Neuronal stem cell (in vitro differentiated cells): Measurements from ENCODE around the gene LRRC59.

Experiments
- DNase-seq: peaks from one replicate; pipeline ENCODE4 v3.0.0-alpha.2; 2013; ENCODE audit warnings: low spot score
- H2AFZ ChIP-seq: one replicate; pipeline ENCODE4 v1.6.1; 2013; ENCODE audit warnings: mild to moderate bottlenecking, low read length, inconsistent platforms
- H2AK5ac ChIP-seq: 2 replicates; pipeline ENCODE4 v1.6.1; 2013; ENCODE audit warnings: low read depth, mild to moderate bottlenecking, inconsistent platforms, low read length, moderate library complexity, mixed read lengths
- H2BK120ac ChIP-seq: 2 replicates; pipeline ENCODE4 v1.6.1; 2013; ENCODE audit warnings: low read depth, mild to moderate bottlenecking, inconsistent platforms, low read length, moderate library complexity, mixed read lengths
- H2BK12ac ChIP-seq: one replicate; pipeline ENCODE4 v1.6.1; 2013; ENCODE audit warnings: low read length, inconsistent platforms
- H2BK15ac ChIP-seq: 2 replicates; pipeline ENCODE4 v1.6.1; 2013; ENCODE audit warnings: mild to moderate bottlenecking, low read length, inconsistent platforms, mixed read lengths
- H2BK5ac ChIP-seq: one replicate; pipeline ENCODE4 v1.6.1; 2013; ENCODE audit warnings: inconsistent platforms, mild to moderate bottlenecking, low read length, moderate library complexity
- H3K14ac ChIP-seq: one replicate; pipeline ENCODE4 v1.6.1; 2013; ENCODE audit warnings: low read length, inconsistent platforms
- H3K18ac ChIP-seq: 2 replicates; pipeline ENCODE4 v1.6.1; 2013; ENCODE audit warnings: low read length, inconsistent platforms
- H3K23ac ChIP-seq: 2 replicates; pipeline ENCODE4 v1.6.1; 2013; ENCODE audit warnings: low read depth, mild to moderate bottlenecking, mixed read lengths, low read length, inconsistent platforms; ENCODE audit not compliant: poor library complexity
- H3K27ac ChIP-seq: replicated peaks from 3 replicates; pipeline ENCODE4 v1.5.1; 2013; ENCODE audit warnings: low read length, inconsistent platforms
- H3K27me3 ChIP-seq, 3 experiments: 2 replicates each; pipeline ENCODE4 v1.6.1; 2013; ENCODE audit warnings: low read length in 3 of 3, mild to moderate bottlenecking in 2 of 3, inconsistent platforms in 1 of 3, low read depth in 1 of 3, mixed read lengths in 1 of 3, moderate library complexity in 1 of 3; ENCODE audit not compliant: control insufficient read depth in 3 of 3, insufficient read depth in 3 of 3
- H3K36me3 ChIP-seq, 2 donors: replicated peaks in 1 of 2; 2 replicates each; pipeline ENCODE4 v1.6.1; 2013; ENCODE audit warnings: low read length in 2 of 2; ENCODE audit not compliant: control insufficient read depth in 2 of 2, insufficient read depth in 2 of 2
- H3K4ac ChIP-seq: 2 replicates; pipeline ENCODE4 v1.6.1; 2013; ENCODE audit warnings: inconsistent platforms, mild to moderate bottlenecking, low read length, moderate library complexity
- H3K4me1 ChIP-seq, 2 donors: 1 replicate in 1 of 2; 2 replicates in 1 of 2; pipeline ENCODE4 v1.6.1; 2013; ENCODE audit warnings: low read length in 2 of 2, low read depth in 1 of 2; ENCODE audit not compliant: control insufficient read depth in 2 of 2, insufficient read depth in 1 of 2
- H3K4me2 ChIP-seq: one replicate; pipeline ENCODE4 v1.6.1; 2013; ENCODE audit warnings: mild to moderate bottlenecking, low read length, inconsistent platforms; ENCODE audit not compliant: insufficient read depth, poor library complexity, severe bottlenecking
- H3K4me3 ChIP-seq, 2 donors: 2 replicates each; pipeline ENCODE4 v1.5.1; 2013; ENCODE audit warnings: low read length in 2 of 2, mild to moderate bottlenecking in 2 of 2, inconsistent platforms in 1 of 2, moderate library complexity in 1 of 2
- H3K79me1 ChIP-seq: one replicate; pipeline ENCODE4 v1.6.1; 2013; ENCODE audit warnings: low read depth, mild to moderate bottlenecking, inconsistent platforms, low read length, moderate library complexity
- H3K9ac ChIP-seq: one replicate; pipeline ENCODE4 v1.6.1; 2013; ENCODE audit warnings: mild to moderate bottlenecking, low read depth, low read length, inconsistent platforms; ENCODE audit not compliant: poor library complexity
- H3K9me3 ChIP-seq, 2 donors: replicated peaks in 1 of 2; 2 replicates each; pipeline versions ENCODE3 to v1.6.1; 2013; ENCODE audit warnings: low read length in 2 of 2, mild to moderate bottlenecking in 2 of 2, inconsistent platforms in 1 of 2, low read depth in 1 of 2, mixed read lengths in 1 of 2, moderate library complexity in 1 of 2; ENCODE audit not compliant: control insufficient read depth in 2 of 2, insufficient read depth in 1 of 2
- H4K8ac ChIP-seq: one replicate; pipeline ENCODE4 v1.6.1; 2013; ENCODE audit warnings: low read depth, mild to moderate bottlenecking, inconsistent platforms, low read length, moderate library complexity
- H4K91ac ChIP-seq: one replicate; pipeline ENCODE4 v1.6.1; 2013; ENCODE audit warnings: low read length, low read depth, mild to moderate bottlenecking, inconsistent platforms; ENCODE audit not compliant: poor library complexity
- WGBS, 2 donors: extraction: QIAGEN DNeasy Blood & Tissue Kit; methylation state at CpG; one replicate each; pipeline ENCODE4 v1.1.7; 2013; ENCODE audit warnings: missing lambda C conversion rate in 2 of 2, mixed read lengths in 1 of 2; ENCODE audit not compliant: insufficient read length in 2 of 2, insufficient replicate concordance in 1 of 2; ENCODE audit errors: extremely low coverage in 2 of 2; 5-methylcytosine and 5-hydroxymethylcytosine counted together

The LRRC59 gene

DNA sequence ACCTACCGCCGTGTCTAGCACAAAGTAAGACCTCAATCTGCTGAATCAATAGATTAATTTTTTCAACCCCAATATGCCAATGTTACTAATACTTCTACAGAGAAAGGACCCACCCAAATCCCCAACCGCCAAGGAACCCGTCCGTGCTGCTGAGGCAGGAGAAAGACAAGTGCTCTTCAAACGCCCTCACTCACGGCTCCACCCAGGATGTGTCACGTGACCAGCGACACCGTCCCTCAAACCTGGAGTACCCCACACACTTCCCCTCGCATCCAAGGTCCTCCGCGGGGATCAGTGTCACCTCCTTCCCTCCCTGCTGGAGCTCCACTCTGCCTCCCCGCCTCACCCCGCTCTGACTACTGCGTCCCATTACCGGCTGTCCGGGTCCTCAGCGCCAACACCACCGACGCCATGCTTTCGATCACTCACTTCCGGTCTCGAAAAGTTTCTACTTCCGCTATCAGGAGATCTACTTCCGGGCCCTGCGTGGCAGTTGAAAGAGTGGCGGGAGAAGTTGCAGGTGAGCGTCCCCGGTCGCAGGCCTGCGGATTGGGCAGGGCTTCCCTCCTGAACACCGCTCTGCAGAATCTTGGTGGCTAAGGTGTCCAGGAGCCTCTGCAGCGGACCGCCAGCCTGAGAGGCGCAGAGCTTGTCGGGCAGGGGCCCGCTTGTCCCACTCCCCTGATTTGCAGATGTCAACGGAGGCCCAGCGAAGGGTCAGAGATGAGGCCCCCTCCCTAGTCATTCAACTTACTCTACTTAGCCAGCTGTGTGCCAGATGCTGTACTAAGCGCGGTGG lies 24.4 kb downstream of the LRRC59 start, which contains the start of the genes EME1 and MRPL27:
Gene EME1, plus strand, starts transcription at position 472 of the 799 bp plus-strand sequence. CDS start 1,980 bp downstream, outside the sequence.
Gene MRPL27, minus strand, starts transcription at position 427 of the 799 bp plus-strand sequence. Its CDS starts 14 bp downstream, at position 413.
- Histone ChIP-seq H3K27ac (peak within 1 kb of the TSS; percentile 82), H3K36me3 (peaks cover 18 to 69% of the 10 kb centered on the region in 2 donors), H3K14ac (peak within 1 kb of the TSS; percentile 42), H3K23ac (peak within 1 kb of the TSS; percentile 87), H3K4me2 (peak within 1 kb of the TSS; percentile 71), H4K91ac (peak within 1 kb of the TSS; percentile 88), H3K9ac (peak within 1 kb of the TSS; percentile 95), H3K4me1 (peaks cover 4 to 6% of the 10 kb centered on the region in 2 donors), H3K4me3 (peak within 1 kb of the TSS; percentile 82 to 99), H2BK12ac (no peak within 1 kb of the TSS), H4K8ac (peak within 1 kb of the TSS; percentile 98), H2BK5ac (peak within 1 kb of the TSS; percentile 84), H2AK5ac (peak within 1 kb of the TSS; percentile 83), H2BK15ac (no peak within 1 kb of the TSS), H3K79me1 (no peaks in the 10 kb centered on the region), H3K27me3 (no peaks in the 10 kb centered on the region), H3K18ac (peak within 1 kb of the TSS; percentile 99), H2AFZ (peak within 1 kb of the TSS; percentile 97), H3K4ac (no peak within 1 kb of the TSS), H2BK120ac (no peak within 1 kb of the TSS), H3K9me3 (no peaks in the 10 kb centered on the region)
- peak; percentile 77 for DNase-seq
- WGBS, 2 donors, result no CpG with 5 or more reads among the region's 42 CpGs

DNA sequence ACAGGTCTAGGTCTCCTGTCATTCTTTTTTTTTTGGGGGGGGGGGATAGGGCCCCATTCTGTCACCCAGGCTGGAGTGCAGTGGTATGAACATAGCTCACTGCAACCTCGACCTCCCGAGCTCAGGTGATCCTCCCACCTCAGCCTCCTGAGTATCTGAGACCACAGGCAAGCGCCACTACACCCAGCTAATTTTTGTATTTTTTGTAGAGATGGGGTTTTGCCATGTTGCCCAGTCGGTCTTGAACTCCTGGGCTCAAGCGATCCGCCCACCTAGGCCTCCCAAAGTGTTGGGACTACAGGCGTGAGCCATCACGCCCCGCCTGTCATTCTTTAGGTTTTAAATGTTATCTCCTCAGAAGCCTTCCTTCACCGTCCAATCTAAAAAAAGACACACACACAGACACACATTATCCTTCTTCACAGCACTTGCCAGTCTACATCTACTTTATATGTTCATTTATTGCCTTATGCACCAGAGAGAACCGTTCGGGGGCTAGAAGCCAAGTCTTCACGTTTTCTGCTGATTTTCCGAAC lies 25.0 kb downstream of the LRRC59 start:
- no peak overlapping the region for H2AK5ac ChIP-seq
- H4K91ac ChIP-seq, result no peak overlapping the region
- H3K9ac ChIP-seq, result no peak overlapping the region
- H3K4me2 ChIP-seq, result peak overlapping the region; percentile 71
- no peaks in the 10 kb centered on the region for H3K27me3 ChIP-seq
- no peak overlapping the region for H3K4ac ChIP-seq
- H2BK15ac ChIP-seq, result no peak overlapping the region
- no peak for DNase-seq
- H3K27ac ChIP-seq, result no peak overlapping the region
- H2AFZ ChIP-seq, result peak overlapping the region; percentile 97
- H3K4me3 ChIP-seq, result peak overlapping the region; percentile 82 to 99
- no peaks in the 10 kb centered on the region for H3K9me3 ChIP-seq
- H4K8ac ChIP-seq, result no peak overlapping the region
- H3K79me1 ChIP-seq, result no peaks in the 10 kb centered on the region
- no peak overlapping the region for H2BK12ac ChIP-seq
- H2BK5ac ChIP-seq, result no peak overlapping the region
- H3K36me3 ChIP-seq, result peaks cover 25 to 72% of the 10 kb centered on the region in 2 donors
- H3K14ac ChIP-seq, result no peak overlapping the region
- WGBS, 2 donors, result no CpG with 5 or more reads among the region's 14 CpGs
- peaks cover 4 to 6% of the 10 kb centered on the region in 2 donors for H3K4me1 ChIP-seq
- H3K23ac ChIP-seq, result no peak overlapping the region
- no peak overlapping the region for H3K18ac ChIP-seq
- no peak overlapping the region for H2BK120ac ChIP-seq

DNA sequence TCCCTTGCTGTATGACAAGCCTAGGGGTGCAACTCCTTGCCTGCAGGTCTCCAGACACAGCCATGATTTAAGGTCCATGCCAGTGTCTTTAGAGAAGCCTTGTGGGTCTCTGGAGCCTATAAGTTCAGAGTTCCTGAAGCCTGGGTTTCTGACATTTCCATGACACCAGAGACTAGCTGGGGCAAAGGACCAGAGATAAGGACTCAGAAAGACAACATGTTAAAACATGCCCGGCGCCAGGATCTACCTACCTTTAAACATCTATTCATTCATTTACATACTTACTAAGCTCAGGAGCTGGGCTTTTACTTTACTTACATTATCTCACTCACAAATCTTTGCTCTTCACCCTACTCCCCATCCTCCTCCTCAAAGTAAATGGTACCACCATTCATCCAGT lies 25.8 kb downstream of the LRRC59 start:
- no peak overlapping the region for H3K14ac ChIP-seq
- DNase-seq, result no peak
- H3K27ac ChIP-seq, result no peak overlapping the region
- no peak overlapping the region for H3K9ac ChIP-seq
- H3K4me2 ChIP-seq, result no peak overlapping the region
- H3K36me3 ChIP-seq, result peaks cover 27 to 73% of the 10 kb centered on the region in 2 donors
- H3K4ac ChIP-seq, result no peak overlapping the region
- peaks cover 4 to 6% of the 10 kb centered on the region in 2 donors for H3K4me1 ChIP-seq
- no peak overlapping the region for H2BK120ac ChIP-seq
- no peaks in the 10 kb centered on the region for H3K9me3 ChIP-seq
- no CpG with 5 or more reads among the region's 2 CpGs for WGBS, 2 donors
- H2BK5ac ChIP-seq, result no peak overlapping the region
- no peak overlapping the region for H2BK15ac ChIP-seq
- no peaks in the 10 kb centered on the region for H3K27me3 ChIP-seq
- no peak overlapping the region for H4K91ac ChIP-seq
- H4K8ac ChIP-seq, result no peak overlapping the region
- H3K79me1 ChIP-seq, result no peaks in the 10 kb centered on the region
- H2BK12ac ChIP-seq, result no peak overlapping the region
- no peak overlapping the region for H3K23ac ChIP-seq
- no peak overlapping the region for H2AK5ac ChIP-seq
- no peak overlapping the region for H2AFZ ChIP-seq
- peak overlapping the region in 1 of 2 donors; percentile 82 for H3K4me3 ChIP-seq
- H3K18ac ChIP-seq, result no peak overlapping the region

DNA sequence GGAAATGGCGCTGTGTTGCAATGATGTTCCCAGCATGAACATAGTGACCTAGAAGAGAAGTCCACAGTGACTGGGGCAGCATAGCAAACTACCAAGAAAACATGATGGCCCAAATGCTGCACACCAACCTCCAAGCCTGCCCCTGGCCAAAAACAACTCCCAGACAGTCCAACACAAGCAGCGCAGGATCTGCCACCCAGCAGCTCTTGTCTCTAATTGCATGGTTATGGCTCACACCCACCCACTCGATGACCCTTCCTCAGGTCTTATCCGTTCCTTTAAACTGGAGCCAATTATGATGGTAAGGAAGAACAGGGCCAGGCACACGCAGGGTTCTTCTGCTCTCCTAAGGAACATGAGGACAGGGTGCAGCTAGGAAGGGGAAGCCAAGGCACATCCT lies 27.3 kb downstream of the LRRC59 start:
- Histone ChIP-seq H3K4me2 (no peak overlapping the region), H3K14ac (no peak overlapping the region), H3K18ac (no peak overlapping the region), H4K91ac (no peak overlapping the region), H3K79me1 (no peaks in the 10 kb centered on the region), H2BK12ac (no peak overlapping the region), H2BK5ac (no peak overlapping the region), H2AFZ (no peak overlapping the region), H3K36me3 (peaks cover 29 to 70% of the 10 kb centered on the region in 2 donors), H2AK5ac (no peak overlapping the region), H3K23ac (no peak overlapping the region), H3K27ac (no peak overlapping the region), H3K4ac (no peak overlapping the region), H2BK120ac (no peak overlapping the region), H3K4me1 (peaks cover 4 to 15% of the 10 kb centered on the region in 2 donors), H3K27me3 (no peaks in the 10 kb centered on the region), H3K9ac (no peak overlapping the region), H4K8ac (no peak overlapping the region), H2BK15ac (no peak overlapping the region), H3K9me3 (no peaks in the 10 kb centered on the region), H3K4me3 (no peak overlapping the region)
- DNase-seq, result no peak
- no CpG with 5 or more reads among the region's 5 CpGs for WGBS, 2 donors
